Measurements from ENCODE around the gene ADAMTS2.

The ADAMTS2 gene

DNA sequence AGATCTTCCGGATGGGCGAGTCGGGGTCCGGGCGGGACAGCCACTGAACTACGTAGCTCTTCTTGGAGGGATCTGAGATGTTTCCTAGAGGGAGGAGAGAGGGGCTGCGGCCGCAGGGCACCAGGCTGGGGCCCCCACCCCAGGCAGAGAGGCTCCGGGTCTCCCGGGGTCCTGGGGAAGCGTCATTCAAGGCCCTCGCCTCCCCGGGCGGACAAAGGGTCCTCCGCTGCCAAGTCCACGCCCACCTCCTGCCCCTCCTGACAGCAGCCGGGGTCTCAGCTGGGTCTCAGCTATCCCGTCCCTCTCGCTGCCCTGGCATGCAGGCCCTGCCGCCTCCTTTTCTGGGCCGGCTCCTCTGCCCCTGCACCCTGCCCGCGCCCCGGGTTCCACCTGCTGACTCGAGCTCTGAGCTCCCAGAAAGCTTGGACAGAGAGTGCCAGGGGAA lies 223.6 kb downstream of the ADAMTS2 start:
- no peak overlapping the region for H3K27ac Mint-ChIP-seq
- no peaks in the 10 kb centered on the region for H3K27me3 Mint-ChIP-seq
- H3K4me3 Mint-ChIP-seq = no peak overlapping the region
- H3K36me3 Mint-ChIP-seq = no peaks in the 10 kb centered on the region
- no peaks in the 10 kb centered on the region for H3K4me1 Mint-ChIP-seq (ENCODE audit: low read depth)
- no peaks in the 10 kb centered on the region for H3K9me3 Mint-ChIP-seq (ENCODE audit: low read depth)

DNA sequence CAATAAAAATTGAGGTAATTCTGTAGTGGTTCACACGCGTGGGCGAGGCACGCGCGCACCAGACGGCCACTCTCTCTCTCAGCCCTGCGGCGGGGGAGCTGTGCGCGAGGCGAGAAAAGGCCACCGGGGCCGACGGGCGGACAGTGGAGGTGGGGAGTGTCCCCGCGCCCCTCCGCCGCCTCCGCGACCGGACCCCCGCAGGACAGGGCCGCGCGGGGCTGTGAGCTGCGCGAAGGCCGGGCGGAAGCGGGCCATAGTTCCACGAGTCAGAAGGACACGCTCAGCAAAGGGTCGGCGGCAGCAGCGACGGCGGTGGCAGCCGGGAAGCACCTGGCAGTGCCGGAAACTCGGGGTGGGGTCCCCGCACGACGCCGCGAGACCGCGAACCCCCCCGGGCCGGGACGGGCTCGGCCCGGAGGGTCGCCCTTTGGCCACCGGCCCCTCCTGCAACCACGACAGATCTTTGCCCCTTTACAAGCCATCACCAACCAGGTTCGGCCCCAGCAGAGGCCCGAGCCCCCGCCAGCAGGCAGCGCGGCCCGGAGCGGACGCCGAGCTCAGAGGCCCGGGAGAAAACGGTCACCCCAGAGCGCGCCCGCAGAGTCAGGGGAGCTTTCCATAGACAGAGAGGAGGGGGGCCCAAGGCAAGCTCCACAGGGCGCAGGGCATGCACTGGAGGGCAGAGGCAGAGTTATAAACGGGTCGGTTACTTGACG lies 224.2 kb downstream of the ADAMTS2 start:
- no peaks in the 10 kb centered on the region for H3K9me3 Mint-ChIP-seq (ENCODE audit: low read depth)
- no peaks in the 10 kb centered on the region for H3K27me3 Mint-ChIP-seq
- H3K27ac Mint-ChIP-seq = no peak overlapping the region
- no peak overlapping the region for H3K4me3 Mint-ChIP-seq
- H3K4me1 Mint-ChIP-seq (ENCODE audit: low read depth) = no peaks in the 10 kb centered on the region
- no peaks in the 10 kb centered on the region for H3K36me3 Mint-ChIP-seq

DNA sequence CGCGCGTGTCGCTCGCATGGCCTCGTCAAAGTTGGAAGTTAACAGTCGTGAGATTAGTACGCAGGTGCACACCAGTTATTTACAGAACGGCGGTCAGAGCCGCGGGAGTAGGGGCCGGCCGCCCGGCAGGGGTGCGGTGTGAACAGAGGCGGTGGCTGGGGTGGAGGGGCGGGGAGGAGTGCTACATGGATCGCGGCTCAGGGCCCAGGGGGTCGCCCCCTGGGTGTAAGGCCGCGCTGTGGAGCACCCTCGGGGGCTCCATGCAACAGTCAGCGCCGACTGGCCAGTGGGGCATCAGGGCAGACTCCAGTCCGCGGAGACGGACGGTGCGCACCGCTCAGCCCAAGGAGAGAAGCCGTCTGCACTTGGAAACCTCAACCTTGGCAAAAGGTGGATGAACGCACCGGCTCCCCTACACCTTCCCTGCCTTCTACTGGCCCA lies 224.8 kb downstream of the ADAMTS2 start:
- Mint-ChIP-seq H3K4me3 (no peak overlapping the region), H3K4me1 (ENCODE audit: low read depth) (no peaks in the 10 kb centered on the region), H3K27me3 (no peaks in the 10 kb centered on the region), H3K27ac (no peak overlapping the region), H3K9me3 (ENCODE audit: low read depth) (peaks cover under 1% of the 10 kb centered on the region), H3K36me3 (no peaks in the 10 kb centered on the region)

DNA sequence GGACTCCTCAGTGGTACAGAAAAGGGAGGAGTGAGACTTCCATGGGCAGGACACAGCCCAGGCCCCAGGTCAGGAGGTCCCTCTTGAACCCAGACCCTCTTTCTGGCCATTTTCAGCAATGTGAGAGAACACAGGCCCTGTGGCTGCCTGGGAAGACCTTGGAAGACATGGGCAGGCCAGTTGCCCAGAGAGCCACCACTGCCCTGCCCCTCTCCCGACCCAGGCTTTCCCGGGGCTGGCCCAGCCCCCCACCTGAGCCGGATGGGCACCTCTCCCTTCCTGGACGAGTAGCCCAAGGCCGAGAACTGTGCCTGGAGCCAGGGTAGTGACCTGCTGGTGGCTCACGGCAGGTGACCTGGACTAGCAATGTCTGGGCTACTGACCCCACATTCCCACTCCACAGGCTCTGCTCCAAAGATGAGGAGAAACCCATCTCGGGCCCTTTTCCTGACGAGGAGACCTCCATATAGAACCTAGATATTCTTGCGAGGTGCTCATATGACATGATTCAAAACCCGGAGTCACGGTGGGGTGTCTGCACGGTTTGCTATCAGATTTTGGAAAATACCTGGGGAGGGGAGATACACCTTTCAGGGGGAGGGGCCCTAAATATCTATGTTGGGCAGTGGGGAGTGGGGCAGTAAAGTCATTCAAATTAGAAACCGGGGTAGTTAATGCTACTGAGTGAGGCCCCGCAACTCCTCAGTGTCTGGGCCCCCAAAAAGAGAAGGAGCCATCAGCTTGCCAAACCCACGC lies 225.7 kb downstream of the ADAMTS2 start:
- no peak overlapping the region for H3K27ac Mint-ChIP-seq
- peaks cover 9% of the 10 kb centered on the region for H3K9me3 Mint-ChIP-seq (ENCODE audit: low read depth)
- no peak overlapping the region for H3K4me3 Mint-ChIP-seq
- no peaks in the 10 kb centered on the region for H3K4me1 Mint-ChIP-seq (ENCODE audit: low read depth)
- H3K27me3 Mint-ChIP-seq = peaks cover 3% of the 10 kb centered on the region
- H3K36me3 Mint-ChIP-seq = peaks cover 4% of the 10 kb centered on the region

DNA sequence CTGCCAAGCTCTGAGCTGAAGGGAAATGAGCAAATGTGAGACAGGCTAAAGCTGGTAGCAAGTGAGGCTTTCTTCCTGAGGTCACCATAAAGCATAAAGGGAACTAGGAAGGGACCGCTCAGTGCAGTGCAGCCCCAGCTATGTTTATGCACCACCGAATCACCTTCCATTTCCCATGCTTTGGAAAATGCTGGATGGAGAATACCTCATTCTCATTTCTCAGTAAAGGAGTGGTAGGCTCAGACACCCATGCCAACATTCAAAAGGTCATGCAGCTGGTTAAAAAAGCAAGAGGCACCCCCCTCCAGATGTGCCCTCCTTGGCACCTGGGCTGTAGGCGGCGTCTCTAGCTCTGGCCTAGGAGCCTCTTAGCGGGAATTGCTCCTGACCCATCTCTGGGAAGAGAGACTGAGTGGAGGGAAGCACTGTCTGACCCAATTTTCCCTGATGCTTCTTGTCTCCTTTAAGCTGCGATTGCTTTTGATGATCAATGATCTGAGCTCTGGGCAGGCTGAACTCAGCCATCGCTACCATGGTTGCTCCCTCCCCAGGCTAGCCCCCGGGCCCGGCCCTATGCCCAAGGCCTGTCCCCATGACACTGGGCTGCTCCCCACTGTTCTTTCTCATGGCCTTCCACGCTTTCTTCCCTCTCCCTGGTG lies 226.4 kb downstream of the ADAMTS2 start:
- H3K4me3 Mint-ChIP-seq = no peak overlapping the region
- H3K36me3 Mint-ChIP-seq = peaks cover 4% of the 10 kb centered on the region
- H3K4me1 Mint-ChIP-seq (ENCODE audit: low read depth) = no peaks in the 10 kb centered on the region
- H3K9me3 Mint-ChIP-seq (ENCODE audit: low read depth) = peaks cover 11% of the 10 kb centered on the region
- peaks cover 3% of the 10 kb centered on the region for H3K27me3 Mint-ChIP-seq
- H3K27ac Mint-ChIP-seq = no peak overlapping the region

DNA sequence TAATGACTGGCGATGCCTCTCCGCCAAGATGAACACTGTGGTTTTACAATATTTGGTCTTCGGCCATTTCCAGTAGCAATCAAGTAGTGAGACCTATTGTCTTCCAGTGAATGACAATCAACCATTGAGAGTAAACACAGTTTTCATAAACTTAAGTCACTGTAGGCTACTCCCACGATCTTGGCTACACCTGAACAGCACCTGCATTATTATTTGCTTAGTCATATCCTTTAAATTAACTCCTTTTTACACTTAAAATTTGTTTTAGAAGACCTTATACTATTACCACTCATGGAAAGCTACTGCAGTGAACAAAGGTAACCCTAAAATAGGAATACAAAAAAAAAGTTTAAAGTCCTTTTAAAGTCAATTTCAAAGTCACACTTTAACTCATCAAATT lies 226.9 kb downstream of the ADAMTS2 start:
- no peaks in the 10 kb centered on the region for H3K4me1 Mint-ChIP-seq (ENCODE audit: low read depth)
- peaks cover 7% of the 10 kb centered on the region for H3K36me3 Mint-ChIP-seq
- no peak overlapping the region for H3K27ac Mint-ChIP-seq
- H3K4me3 Mint-ChIP-seq = no peak overlapping the region
- peaks cover 3% of the 10 kb centered on the region for H3K27me3 Mint-ChIP-seq
- peaks cover 16% of the 10 kb centered on the region for H3K9me3 Mint-ChIP-seq (ENCODE audit: low read depth)

DNA sequence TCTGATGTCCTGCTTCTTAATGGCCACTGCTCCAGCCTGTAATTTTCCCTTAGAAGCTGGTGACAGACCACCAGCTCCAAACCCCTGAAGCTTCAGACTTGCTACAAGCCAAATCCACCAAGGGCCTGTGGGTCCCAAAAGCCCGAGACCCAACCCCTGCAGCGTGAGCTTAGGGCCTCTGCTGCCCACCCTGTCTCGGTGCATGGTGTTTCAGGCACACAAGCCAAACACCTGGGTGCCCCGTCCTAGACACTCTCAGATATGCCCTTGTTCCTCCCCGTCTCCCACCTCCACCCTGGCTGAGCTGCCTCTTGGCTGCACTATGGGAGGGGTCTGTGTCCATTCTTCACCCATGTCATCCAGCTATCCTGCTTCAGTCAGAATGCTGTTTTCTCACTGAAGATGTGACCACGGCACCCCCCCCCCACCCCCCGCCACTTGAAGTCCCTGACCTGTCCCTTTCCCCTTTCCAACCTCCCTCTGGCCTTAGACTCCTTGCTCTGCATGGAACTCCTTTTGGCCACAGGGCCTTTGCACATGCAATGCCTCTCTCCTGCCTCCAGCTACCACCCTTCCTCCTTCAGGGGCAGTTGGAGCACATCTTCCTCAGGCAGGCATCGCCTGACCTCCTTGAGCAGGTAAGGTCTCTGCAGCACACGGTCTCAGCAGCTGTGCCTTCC lies 229.3 kb downstream of the ADAMTS2 start:
- Mint-ChIP-seq H3K36me3 (peaks cover 7% of the 10 kb centered on the region), H3K9me3 (ENCODE audit: low read depth) (peaks cover 16% of the 10 kb centered on the region), H3K27ac (no peak overlapping the region), H3K4me3 (no peak overlapping the region), H3K4me1 (ENCODE audit: low read depth) (no peaks in the 10 kb centered on the region), H3K27me3 (peaks cover 3% of the 10 kb centered on the region)

DNA sequence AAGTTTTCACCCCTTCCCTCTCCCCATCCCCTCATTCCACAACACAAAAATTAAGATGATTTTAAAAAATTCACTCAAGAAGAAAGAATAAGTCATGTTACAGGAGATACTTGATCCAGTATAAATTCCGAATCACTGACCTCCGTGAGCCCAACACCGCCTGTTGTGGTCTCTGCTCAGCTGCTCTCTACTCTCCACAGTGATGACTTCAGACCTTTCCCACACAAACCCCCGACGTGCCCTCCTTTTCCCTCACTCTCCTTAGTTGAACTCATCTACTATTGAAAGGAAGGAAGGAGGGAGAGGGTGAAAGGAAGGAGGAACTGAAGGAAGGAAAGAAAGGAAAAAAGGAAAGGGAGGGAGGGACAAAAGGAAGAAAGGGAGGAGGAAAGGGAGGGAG lies 230.0 kb downstream of the ADAMTS2 start:
- peaks cover 7% of the 10 kb centered on the region for H3K36me3 Mint-ChIP-seq
- H3K9me3 Mint-ChIP-seq (ENCODE audit: low read depth) = peaks cover 16% of the 10 kb centered on the region
- H3K27ac Mint-ChIP-seq = no peak overlapping the region
- H3K4me1 Mint-ChIP-seq (ENCODE audit: low read depth) = no peaks in the 10 kb centered on the region
- H3K27me3 Mint-ChIP-seq = peaks cover 3% of the 10 kb centered on the region
- H3K4me3 Mint-ChIP-seq = no peak overlapping the region

DNA sequence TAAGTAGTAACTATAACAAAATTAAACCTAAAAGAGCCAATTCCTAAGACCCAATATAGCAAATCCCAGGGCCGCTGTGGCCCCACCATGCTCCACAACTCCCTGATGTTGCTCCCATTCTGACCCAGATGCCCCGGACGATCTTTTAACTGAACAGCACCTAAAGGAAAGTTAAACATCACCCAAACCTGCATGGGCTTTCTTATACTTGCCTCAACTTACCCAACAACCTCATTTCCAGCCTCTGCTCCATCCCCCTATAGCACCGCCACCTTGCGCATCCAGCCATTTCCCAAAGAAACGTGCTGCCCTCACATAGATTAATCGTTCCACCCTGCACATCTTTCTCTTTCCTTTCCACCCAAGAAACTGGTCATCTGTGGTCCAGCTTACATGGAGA lies 230.5 kb downstream of the ADAMTS2 start:
- no peak overlapping the region for H3K4me3 Mint-ChIP-seq
- peaks cover 3% of the 10 kb centered on the region for H3K27me3 Mint-ChIP-seq
- no peaks in the 10 kb centered on the region for H3K4me1 Mint-ChIP-seq (ENCODE audit: low read depth)
- H3K36me3 Mint-ChIP-seq = peaks cover 7% of the 10 kb centered on the region
- peaks cover 16% of the 10 kb centered on the region for H3K9me3 Mint-ChIP-seq (ENCODE audit: low read depth)
- H3K27ac Mint-ChIP-seq = no peak overlapping the region

DNA sequence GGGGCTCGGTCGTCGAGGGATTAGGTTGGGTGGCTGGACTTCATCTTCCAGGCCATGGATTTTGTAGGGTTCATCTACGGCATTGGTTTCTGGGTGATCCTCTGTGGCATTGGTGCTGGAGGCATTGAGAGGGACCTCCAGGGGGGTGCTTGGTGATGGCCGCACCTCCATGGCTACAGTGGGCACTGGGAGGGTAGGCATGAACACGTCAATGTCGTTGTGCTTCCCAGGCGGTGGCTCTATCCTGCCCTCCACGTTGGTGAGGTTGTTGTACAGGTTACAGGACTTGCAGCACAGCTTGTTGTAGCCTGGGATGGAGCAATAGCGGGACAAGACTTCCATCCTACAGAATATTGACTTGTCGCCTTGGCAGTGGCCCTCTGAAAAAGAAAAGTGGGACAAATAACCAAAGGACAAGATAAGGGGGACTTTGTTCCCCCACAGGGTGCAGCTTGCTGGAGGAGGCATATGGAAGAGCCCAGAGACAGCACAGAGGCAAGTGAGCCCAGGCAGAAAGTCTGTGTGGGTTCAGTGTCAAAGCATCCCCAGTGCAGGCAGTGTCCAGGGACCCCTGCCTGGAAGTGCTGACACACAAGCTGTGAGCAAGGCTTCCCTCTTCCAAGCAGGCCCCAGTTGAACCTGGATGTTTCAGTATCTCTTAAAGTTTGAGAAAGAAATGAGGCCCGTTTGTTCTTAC lies 231.2 kb downstream of the ADAMTS2 start:
- H3K27me3 Mint-ChIP-seq = peaks cover 3% of the 10 kb centered on the region
- no peaks in the 10 kb centered on the region for H3K4me1 Mint-ChIP-seq (ENCODE audit: low read depth)
- H3K4me3 Mint-ChIP-seq = no peak overlapping the region
- H3K36me3 Mint-ChIP-seq = peaks cover 7% of the 10 kb centered on the region
- peaks cover 16% of the 10 kb centered on the region for H3K9me3 Mint-ChIP-seq (ENCODE audit: low read depth)
- no peak overlapping the region for H3K27ac Mint-ChIP-seq

DNA sequence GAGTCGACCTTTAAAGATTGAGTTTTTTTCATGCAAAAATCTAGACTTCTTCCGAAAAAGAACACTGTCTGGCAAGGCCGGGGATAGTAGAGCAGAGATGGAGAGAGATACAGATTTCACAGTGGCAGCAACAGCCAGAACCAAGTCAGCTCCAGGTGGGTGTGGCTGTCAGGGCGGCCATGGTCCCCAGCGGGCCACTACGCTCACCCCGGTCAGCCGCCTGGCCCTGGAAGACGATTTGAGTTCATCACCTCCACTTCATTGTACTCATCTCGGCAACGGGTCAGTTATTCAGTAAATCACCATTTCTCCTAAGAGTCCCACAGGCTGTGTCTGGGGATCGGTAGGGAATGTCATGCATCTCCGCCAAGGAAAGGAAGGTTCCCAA lies 232.1 kb downstream of the ADAMTS2 start:
- peaks cover 19% of the 10 kb centered on the region for H3K9me3 Mint-ChIP-seq (ENCODE audit: low read depth)
- H3K36me3 Mint-ChIP-seq = peaks cover 7% of the 10 kb centered on the region
- no peaks in the 10 kb centered on the region for H3K4me1 Mint-ChIP-seq (ENCODE audit: low read depth)
- H3K4me3 Mint-ChIP-seq = no peak overlapping the region
- peaks cover 3% of the 10 kb centered on the region for H3K27me3 Mint-ChIP-seq
- H3K27ac Mint-ChIP-seq = no peak overlapping the region

DNA sequence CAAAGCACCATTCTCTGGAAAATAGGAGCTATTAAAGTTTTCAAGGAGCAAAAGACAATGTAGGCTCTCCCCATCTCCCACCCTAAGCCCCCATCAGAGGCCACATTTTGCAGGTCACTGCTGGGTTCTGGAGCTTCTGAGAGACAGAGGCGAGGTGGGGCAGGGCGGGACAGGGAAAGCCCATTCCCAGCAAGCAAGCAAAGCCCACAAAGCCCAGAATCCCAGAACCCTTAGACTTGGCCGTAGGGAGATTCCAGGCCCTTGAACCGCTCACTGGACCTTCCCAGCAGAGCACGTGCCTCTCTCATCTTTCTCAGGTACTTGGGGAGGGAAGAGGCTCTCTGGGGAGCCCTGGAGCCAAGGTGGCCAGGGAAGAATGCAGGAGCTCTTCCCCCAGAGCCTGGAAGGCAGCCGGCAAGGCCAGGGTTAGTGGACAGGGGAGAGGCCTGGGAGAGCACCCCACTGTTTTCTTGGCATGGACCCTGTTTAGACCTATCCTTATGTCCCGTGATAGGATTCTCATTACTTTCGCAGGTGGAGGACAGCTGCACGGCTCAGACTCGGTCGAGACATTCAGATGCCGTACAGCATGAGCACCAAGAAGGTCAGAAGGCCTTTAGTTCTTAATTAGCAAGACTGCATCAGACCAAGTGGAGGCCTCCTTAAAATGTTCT lies 232.7 kb downstream of the ADAMTS2 start:
- Mint-ChIP-seq H3K9me3 (ENCODE audit: low read depth) (peaks cover 21% of the 10 kb centered on the region), H3K4me3 (no peak overlapping the region), H3K27ac (no peak overlapping the region), H3K4me1 (ENCODE audit: low read depth) (no peaks in the 10 kb centered on the region), H3K36me3 (peaks cover 9% of the 10 kb centered on the region), H3K27me3 (peaks cover 3% of the 10 kb centered on the region)

DNA sequence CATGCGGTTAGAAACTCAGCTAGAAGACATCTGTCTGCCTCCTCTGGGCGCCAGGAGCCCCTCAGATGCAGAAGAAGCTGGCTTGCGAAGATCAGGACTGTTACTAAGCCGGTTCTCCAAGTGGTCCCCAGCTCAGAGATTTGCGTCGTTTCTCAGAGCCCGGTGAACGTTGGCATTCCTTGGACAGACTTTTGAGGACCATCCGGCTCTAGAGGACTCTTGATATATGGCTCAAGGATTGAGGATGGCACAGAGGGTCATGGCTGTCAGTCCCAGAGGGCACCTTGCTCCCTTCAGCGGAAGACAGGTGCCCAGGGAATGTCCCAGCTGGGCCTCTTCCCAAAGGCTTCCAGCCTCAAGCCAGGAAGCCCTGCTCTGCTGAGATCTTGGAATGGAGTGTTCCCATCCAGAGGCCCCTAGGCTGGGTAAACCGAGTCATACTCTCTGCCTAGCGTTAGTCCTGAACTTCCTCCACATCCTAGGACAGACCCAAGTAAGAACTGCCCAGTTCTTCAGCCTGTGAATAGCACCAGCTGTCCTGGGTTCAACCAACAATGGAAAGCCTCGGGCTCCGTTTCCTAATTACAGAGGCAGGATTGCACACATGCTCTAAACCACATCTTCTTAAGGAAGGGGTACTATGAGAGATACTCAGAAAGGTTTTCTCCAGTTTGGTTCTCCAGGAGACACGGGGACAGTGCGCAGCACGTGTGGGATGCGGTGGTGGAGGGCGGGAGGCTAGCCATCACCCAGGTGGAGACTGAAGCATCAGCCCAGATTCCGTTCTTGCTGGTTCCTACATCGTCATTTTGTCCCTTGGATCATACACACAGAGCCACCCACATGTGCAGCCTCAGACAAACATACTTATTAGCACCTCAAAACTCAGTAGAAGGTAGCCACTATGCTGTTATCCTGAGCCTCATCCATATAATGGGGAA lies 233.7 kb downstream of the ADAMTS2 start:
- no peaks in the 10 kb centered on the region for H3K4me1 Mint-ChIP-seq (ENCODE audit: low read depth)
- H3K4me3 Mint-ChIP-seq = no peak overlapping the region
- H3K27ac Mint-ChIP-seq = no peak overlapping the region
- peaks cover 3% of the 10 kb centered on the region for H3K27me3 Mint-ChIP-seq
- H3K9me3 Mint-ChIP-seq (ENCODE audit: low read depth) = peaks cover 27% of the 10 kb centered on the region
- peaks cover 13% of the 10 kb centered on the region for H3K36me3 Mint-ChIP-seq
